GM12872 (cell line): Measurements from ENCODE around the gene ENOSF1.

Source experiments
- TF ChIP-seq, protein P1 (sequence below): IDR thresholded peaks from 3 replicates; pipeline ENCODE4 v1.5.1; 2011; ENCODE audit warnings: low read depth, mild to moderate bottlenecking, low read length, moderate library complexity; ENCODE audit not compliant: insufficient read depth

Gene ENOSF1

DNA sequence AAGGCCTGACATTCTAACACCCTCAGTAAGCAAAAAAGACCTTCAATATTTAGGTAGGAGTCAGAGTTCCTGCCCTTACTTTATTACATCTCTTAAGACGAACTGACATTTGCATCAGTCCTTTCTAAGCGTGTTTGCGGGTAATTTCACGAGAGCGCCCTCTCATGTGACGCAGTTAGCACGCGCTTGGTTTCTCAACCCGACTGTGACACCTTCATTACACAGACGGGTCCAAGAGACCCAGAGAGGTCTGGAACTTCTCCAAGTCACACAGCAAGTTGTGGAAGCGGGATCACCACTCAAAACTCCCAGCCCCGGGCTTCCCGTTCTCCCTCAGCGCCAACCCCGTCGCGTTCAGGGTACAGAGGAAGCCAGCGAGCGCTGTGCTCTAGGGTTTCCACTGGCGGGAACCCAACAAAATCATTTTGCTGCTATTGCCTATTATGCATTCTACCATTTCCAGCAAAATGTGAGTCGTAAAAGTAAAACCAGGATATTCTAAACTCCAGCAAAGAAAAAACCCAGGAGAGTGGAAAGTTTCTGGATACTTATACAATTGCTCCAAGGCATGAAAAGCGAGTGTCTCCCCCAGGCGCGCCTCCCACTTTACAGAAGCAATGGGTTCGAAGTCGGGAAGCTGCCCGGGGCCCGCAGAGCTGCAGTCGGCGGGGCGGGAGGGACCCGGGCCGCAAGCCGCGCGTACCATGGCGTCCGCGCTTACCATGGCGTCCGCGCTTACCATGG, 601 bp downstream of the ENOSF1 start:
- TF ChIP-seq, protein P1, sequence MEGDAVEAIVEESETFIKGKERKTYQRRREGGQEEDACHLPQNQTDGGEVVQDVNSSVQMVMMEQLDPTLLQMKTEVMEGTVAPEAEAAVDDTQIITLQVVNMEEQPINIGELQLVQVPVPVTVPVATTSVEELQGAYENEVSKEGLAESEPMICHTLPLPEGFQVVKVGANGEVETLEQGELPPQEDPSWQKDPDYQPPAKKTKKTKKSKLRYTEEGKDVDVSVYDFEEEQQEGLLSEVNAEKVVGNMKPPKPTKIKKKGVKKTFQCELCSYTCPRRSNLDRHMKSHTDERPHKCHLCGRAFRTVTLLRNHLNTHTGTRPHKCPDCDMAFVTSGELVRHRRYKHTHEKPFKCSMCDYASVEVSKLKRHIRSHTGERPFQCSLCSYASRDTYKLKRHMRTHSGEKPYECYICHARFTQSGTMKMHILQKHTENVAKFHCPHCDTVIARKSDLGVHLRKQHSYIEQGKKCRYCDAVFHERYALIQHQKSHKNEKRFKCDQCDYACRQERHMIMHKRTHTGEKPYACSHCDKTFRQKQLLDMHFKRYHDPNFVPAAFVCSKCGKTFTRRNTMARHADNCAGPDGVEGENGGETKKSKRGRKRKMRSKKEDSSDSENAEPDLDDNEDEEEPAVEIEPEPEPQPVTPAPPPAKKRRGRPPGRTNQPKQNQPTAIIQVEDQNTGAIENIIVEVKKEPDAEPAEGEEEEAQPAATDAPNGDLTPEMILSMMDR, result peak; percentile 33; the same call in 1 of the 3 replicates

DNA sequence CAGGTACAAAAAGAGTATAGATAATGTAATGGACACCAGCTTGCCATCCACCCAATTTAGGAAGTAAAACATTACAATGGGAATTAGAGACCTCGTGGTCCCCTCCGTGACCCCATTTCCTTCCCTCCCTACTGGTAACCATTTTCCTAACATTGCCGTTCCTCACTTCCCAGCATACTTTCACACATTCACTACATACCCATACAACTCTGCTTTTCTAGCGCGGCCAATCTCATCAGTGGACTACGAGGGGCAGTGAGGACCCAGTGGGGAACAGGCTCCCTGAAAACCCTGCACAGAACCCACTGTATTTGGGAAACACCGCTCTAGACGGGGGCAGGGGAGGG, 1.1 kb downstream of the ENOSF1 start:
- TF ChIP-seq, protein P1, result no peak

DNA sequence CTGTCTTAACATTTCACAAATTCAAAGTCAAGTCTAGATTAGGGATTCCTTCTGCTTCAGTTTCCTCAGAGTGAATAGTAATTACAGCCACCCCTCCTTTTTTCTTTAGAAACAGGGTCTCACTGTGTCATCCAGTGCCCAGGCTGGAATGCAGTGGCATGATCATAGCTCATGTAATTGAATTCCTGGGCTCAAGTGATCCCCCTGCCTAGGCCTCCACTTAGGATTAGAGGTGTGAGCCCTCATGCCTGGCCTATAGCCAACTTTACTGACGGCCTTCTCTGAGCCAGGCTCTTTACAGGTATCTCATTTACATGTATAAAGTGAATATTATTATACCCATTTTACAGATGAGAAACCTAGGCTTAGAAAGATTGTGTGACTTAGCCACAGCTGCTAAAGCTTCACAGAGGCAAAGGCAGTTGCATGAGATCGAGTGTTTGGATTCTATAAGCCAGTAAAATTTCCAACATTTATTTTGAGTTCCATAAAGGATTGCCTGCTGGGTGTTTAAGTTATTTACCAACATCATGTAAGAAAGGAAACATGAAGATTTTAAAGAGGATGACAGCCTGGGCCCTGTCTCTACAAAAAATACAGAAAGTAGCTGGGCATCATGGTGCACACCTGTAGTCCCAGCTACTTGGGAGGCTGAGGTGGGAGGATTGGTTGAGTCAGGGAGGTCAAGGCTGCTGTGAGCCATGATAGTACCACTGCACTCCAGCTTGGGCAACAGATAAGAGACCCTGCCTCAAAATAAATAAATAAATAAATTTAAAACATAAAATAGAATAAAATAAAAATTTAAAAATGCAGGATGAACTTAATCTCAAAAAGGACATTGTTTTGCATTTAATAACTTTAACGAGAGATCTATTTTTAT, 1.8 kb downstream of the ENOSF1 start:
- TF ChIP-seq, protein P1, result no peak

DNA sequence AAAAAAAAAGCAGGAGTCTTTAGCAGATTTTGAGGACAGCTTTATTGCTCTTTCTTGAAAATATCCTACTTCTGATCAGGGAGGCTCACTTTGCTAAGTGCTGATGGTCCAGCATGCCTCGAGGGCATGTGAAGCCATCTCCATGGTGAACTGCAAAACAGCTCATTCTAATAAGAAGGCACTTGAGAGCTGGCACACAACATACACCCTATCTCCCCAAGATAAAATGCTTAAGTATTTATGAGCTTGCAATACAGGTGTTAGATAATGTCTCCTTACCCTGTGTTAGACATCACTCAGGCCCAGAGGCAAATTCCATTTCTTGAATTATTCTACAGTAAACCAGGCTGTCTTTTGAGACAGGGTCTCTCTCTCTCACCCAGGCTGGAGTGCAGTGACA, 2.7 kb downstream of the ENOSF1 start:
- TF ChIP-seq, protein P1, result no peak

DNA sequence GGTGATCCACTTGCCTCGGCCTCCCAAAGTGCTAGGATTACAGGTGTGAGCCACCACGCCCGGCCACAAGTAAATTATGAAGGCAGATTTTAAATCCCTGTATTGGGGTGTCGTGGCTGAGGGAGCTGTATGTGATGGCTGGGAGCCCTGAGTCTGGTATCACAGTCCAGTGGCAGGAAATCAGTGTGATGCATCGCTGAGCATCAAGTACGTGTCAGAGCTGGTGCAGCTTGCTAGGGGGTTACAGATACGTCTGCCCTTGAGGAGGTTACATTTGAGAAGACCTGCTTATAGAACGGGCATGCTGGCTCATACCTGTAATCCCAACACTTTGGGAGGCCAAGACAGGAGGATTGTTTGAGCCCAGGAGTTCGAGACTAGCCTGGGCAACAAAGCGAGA, 4.3 kb downstream of the ENOSF1 start:
- TF ChIP-seq, protein P1, result no peak

DNA sequence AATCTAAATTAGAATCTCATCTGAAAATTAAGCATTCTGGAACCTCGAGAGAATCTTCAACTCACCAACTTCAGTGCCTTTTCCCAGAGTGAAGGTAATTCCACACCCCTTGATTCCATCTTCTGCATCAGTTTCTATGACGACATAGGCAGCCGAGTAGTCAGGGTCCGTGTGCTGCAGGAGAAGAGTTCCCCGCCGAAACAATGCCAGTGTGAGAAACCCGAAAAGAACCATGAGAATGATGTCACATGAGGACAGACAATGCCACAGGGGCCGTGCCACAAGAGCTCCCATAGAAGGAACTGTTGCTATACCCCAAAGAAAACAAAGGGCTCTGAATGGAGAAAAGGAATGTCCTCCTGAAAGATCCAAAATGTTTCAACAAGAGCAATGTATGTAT, 6.0 kb downstream of the ENOSF1 start:
- TF ChIP-seq, protein P1, result no peak

DNA sequence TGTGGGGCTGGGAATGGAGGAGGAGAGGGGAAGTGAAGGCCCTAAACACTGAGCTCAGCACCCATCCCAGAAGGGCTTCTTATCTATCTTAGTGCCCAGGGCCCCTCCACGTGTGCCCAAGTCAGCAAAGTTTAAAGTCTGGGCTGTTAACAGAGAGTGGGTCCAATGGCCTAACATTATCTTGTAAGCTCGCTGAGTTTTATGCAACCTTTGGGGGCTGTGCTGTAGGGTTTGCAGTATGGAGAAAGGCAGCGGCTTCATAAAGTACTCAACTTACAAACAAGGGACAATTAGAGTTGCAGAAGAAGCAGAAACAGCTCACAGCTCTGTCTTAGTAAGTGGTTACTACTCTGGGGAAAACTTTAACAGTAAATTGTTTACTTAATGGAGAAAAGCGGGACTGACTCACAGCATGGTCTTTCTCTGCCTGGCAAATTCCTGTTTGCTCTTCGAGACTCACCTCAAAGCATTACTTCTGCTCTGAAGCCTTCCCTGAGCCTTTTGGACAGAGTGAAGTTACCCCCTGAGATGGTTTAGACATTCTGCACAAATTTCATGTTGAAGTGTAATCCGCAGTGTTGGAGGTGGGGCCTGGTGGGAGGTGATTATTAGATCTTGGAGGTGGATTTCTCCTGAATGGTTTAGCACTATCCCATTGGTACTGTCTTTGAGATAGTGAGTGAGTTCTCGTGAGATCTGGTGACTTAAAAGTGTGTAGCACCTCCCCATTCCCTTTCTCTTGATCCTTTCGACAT, 9.0 kb downstream of the ENOSF1 start:
- TF ChIP-seq, protein P1, result no peak
